KOPT-K1 (cell line): ENCODE results near the gene SERPINI2.
"Not testable (repeated sequence)": the region's sequence is repeated elsewhere in the genome, so short reads cannot be mapped to it uniquely, and the experiment has no call there.

ENCODE experiments used
- H3K27ac ChIP-seq: fragments of 200-600 bp; sonication (generic); 2 replicates; pipeline ENCODE4 v1.5.1; 2016; ENCODE audit warnings: antibody characterized with exemption, mild to moderate bottlenecking, low read depth, low read length; ENCODE audit not compliant: poor library complexity, severe bottlenecking
- H3K36me3 ChIP-seq: fragments of 200-600 bp; sonication (generic); 2 replicates; pipeline ENCODE4 v1.5.1; 2017; ENCODE audit warnings: antibody characterized with exemption, mild to moderate bottlenecking, low read length, moderate library complexity; ENCODE audit not compliant: insufficient read depth
- H3K9me3 ChIP-seq: fragments of 200-600 bp; sonication (generic); 2 replicates; pipeline ENCODE4 v1.5.1; 2017; ENCODE audit warnings: antibody characterized with exemption, low read length, mild to moderate bottlenecking; ENCODE audit not compliant: insufficient read depth, poor library complexity, severe bottlenecking

The SERPINI2 gene

GRCh38 chr3:167469381-167469780, 4.5 kb downstream of the SERPINI2 start:
- no peaks in the 10 kb centered on the region for H3K9me3 ChIP-seq
- no peak overlapping the region for H3K27ac ChIP-seq
- H3K36me3 ChIP-seq = no peaks in the 10 kb centered on the region

GRCh38 chr3:167467848-167468611, 5.8 kb downstream of the SERPINI2 start:
- no peak overlapping the region for H3K27ac ChIP-seq
- no peaks in the 10 kb centered on the region for H3K36me3 ChIP-seq
- H3K9me3 ChIP-seq = no peaks in the 10 kb centered on the region

GRCh38 chr3:167466966-167467365, 6.9 kb downstream of the SERPINI2 start:
- Histone ChIP-seq H3K27ac (no peak overlapping the region), H3K9me3 (no peaks in the 10 kb centered on the region), H3K36me3 (no peaks in the 10 kb centered on the region)

- no peak overlapping the region for H3K27ac ChIP-seq
- no peaks in the 10 kb centered on the region for H3K36me3 ChIP-seq
Observed at GRCh38 chr3:167456157-167456799, 17.6 kb downstream of the SERPINI2 start.

GRCh38 chr3:167453815-167454214, 20.0 kb downstream of the SERPINI2 start:
- Histone ChIP-seq H3K27ac (no peak overlapping the region), H3K36me3 (no peaks in the 10 kb centered on the region), H3K9me3 (no peaks in the 10 kb centered on the region)

More at GRCh38 chr3:167456157-167456799, 17.6 kb downstream of the SERPINI2 start:
- no peaks in the 10 kb centered on the region for H3K9me3 ChIP-seq

GRCh38 chr3:167451282-167451681, 22.6 kb downstream of the SERPINI2 start:
- Histone ChIP-seq H3K36me3 (no peaks in the 10 kb centered on the region), H3K27ac (no peak overlapping the region), H3K9me3 (no peaks in the 10 kb centered on the region)

- Histone ChIP-seq H3K27ac (no peak overlapping the region), H3K9me3 (no peaks in the 10 kb centered on the region), H3K36me3 (no peaks in the 10 kb centered on the region)
Observed at GRCh38 chr3:167450675-167451074, 23.2 kb downstream of the SERPINI2 start.

GRCh38 chr3:167450195-167450594, 23.6 kb downstream of the SERPINI2 start:
- H3K27ac ChIP-seq = no peak overlapping the region

GRCh38 chr3:167445491-167445890, 28.4 kb downstream of the SERPINI2 start:
- H3K9me3 ChIP-seq = no peaks in the 10 kb centered on the region
- no peak overlapping the region for H3K27ac ChIP-seq
- no peaks in the 10 kb centered on the region for H3K36me3 ChIP-seq

More at GRCh38 chr3:167450195-167450594, 23.6 kb downstream of the SERPINI2 start:
- no peaks in the 10 kb centered on the region for H3K36me3 ChIP-seq
- no peaks in the 10 kb centered on the region for H3K9me3 ChIP-seq

- H3K9me3 ChIP-seq = no peaks in the 10 kb centered on the region
- H3K27ac ChIP-seq = no peak overlapping the region
- H3K36me3 ChIP-seq = no peaks in the 10 kb centered on the region
Observed at GRCh38 chr3:167441256-167441655, 32.6 kb downstream of the SERPINI2 start.

GRCh38 chr3:167437428-167438139, 36.3 kb downstream of the SERPINI2 start:
- H3K36me3 ChIP-seq = no peaks in the 10 kb centered on the region
- no peak overlapping the region for H3K27ac ChIP-seq
- H3K9me3 ChIP-seq = no peaks in the 10 kb centered on the region

GRCh38 chr3:167426962-167427361, 46.9 kb downstream of the SERPINI2 start:
- not testable (repeated sequence) for H3K9me3 ChIP-seq, H3K36me3 ChIP-seq, H3K27ac ChIP-seq

- H3K36me3 ChIP-seq, H3K9me3 ChIP-seq, H3K27ac ChIP-seq: not testable (repeated sequence)
Observed at GRCh38 chr3:167422396-167422795, 51.4 kb downstream of the SERPINI2 start.

- Histone ChIP-seq H3K9me3 (no peaks in the 10 kb centered on the region), H3K27ac (no peak overlapping the region), H3K36me3 (no peaks in the 10 kb centered on the region)
Observed at GRCh38 chr3:167409611-167410010, 64.2 kb downstream of the SERPINI2 start.

GRCh38 chr3:167406876-167407492, 66.9 kb downstream of the SERPINI2 start:
- no peaks in the 10 kb centered on the region for H3K36me3 ChIP-seq
- H3K27ac ChIP-seq = no peak overlapping the region
- no peaks in the 10 kb centered on the region for H3K9me3 ChIP-seq
